ENCODE results near the gene RAPGEF5. TPM values are rescaled to one million over a fixed set of nuclear protein-coding genes. Genes with fewer than 3 reads are reported as not detected.
"Not testable (repeated sequence)": the region's sequence is repeated elsewhere in the genome, so short reads cannot be mapped to it uniquely, and the experiment has no call there.

RAPGEF5 gene
- total RNA-seq, 1 donor from 2014 or later = 11.1 TPM

GRCh38 chr7:22094413-22095342 is 262.3 kb downstream of the RAPGEF5 start:
- intact Hi-C loops (cut with DNase I) = no loop called here
- ATAC-seq (ENCODE audit: poor library complexity) = no peak
- DNase-seq = no peak

- DNase-seq (no peak), ATAC-seq (ENCODE audit: poor library complexity) (no peak)
- intact Hi-C loops (cut with DNase I) = no loop called here
Measured at GRCh38 chr7:22093936-22094335, 263.0 kb downstream of the RAPGEF5 start.

- peak; percentile 58 for ATAC-seq (ENCODE audit: poor library complexity)
- no peak for DNase-seq
- intact Hi-C loops (cut with DNase I) = no loop called here
Measured at GRCh38 chr7:22093001-22093400, 264.0 kb downstream of the RAPGEF5 start.

- intact Hi-C loops (cut with DNase I); ATAC-seq (ENCODE audit: poor library complexity); DNase-seq: not testable (repeated sequence)
Measured at GRCh38 chr7:22090958-22091525, 265.9 kb downstream of the RAPGEF5 start.

- ATAC-seq (ENCODE audit: poor library complexity) = no peak
Measured at GRCh38 chr7:22090512-22090911, 266.4 kb downstream of the RAPGEF5 start.

GRCh38 chr7:22090107-22090506 is 266.8 kb downstream of the RAPGEF5 start:
- DNase-seq (no peak), ATAC-seq (ENCODE audit: poor library complexity) (no peak)
- intact Hi-C loops (cut with DNase I) = no loop called here

More at GRCh38 chr7:22090512-22090911, 266.4 kb downstream of the RAPGEF5 start:
- intact Hi-C loops (cut with DNase I) = no loop called here
- no peak for DNase-seq

- ATAC-seq (ENCODE audit: poor library complexity) (no peak), DNase-seq (no peak)
- intact Hi-C loops (cut with DNase I) = no loop called here
Measured at GRCh38 chr7:22088827-22089226, 268.1 kb downstream of the RAPGEF5 start.

GRCh38 chr7:22087861-22088260 is 269.1 kb downstream of the RAPGEF5 start:
- ATAC-seq (ENCODE audit: poor library complexity) (no peak), DNase-seq (no peak)
- intact Hi-C loops (cut with DNase I) = no loop called here

GRCh38 chr7:22083704-22084240 is 273.2 kb downstream of the RAPGEF5 start:
- ATAC-seq (ENCODE audit: poor library complexity) (no peak), DNase-seq (no peak)
- intact Hi-C loops (cut with DNase I) = no loop called here

- intact Hi-C loops (cut with DNase I) = no loop called here
- peak; percentile 100 for ATAC-seq (ENCODE audit: poor library complexity)
- DNase-seq = peak; percentile 93
Measured at GRCh38 chr7:22082886-22083703, 273.9 kb downstream of the RAPGEF5 start.

GRCh38 chr7:22082553-22082885 is 274.4 kb downstream of the RAPGEF5 start:
- intact Hi-C loops (cut with DNase I) = no loop called here
- no peak for DNase-seq
- peak; percentile 17 for ATAC-seq (ENCODE audit: poor library complexity)

- intact Hi-C loops (cut with DNase I); ATAC-seq (ENCODE audit: poor library complexity); DNase-seq: not testable (repeated sequence)
Measured at GRCh38 chr7:22080219-22080618, 276.7 kb downstream of the RAPGEF5 start.

- intact Hi-C loops (cut with DNase I); DNase-seq; ATAC-seq (ENCODE audit: poor library complexity): not testable (repeated sequence)
Measured at GRCh38 chr7:22078872-22079271, 278.1 kb downstream of the RAPGEF5 start.

- ATAC-seq (ENCODE audit: poor library complexity) = no peak
- intact Hi-C loops (cut with DNase I) = no loop called here
Measured at GRCh38 chr7:22075561-22075960, 281.4 kb downstream of the RAPGEF5 start.

GRCh38 chr7:22074897-22075296 is 282.1 kb downstream of the RAPGEF5 start:
- intact Hi-C loops (cut with DNase I) = no loop called here
- DNase-seq = no peak
- no peak for ATAC-seq (ENCODE audit: poor library complexity)

More at GRCh38 chr7:22075561-22075960, 281.4 kb downstream of the RAPGEF5 start:
- no peak for DNase-seq
